ENCODE data around the gene TAF13. TPM values are rescaled to one million over a fixed set of nuclear protein-coding genes. Genes with fewer than 3 reads are reported as not detected.
A peak's percentile ranks its signal among the peaks of the same experiment; 100 is the strongest.

Gene TAF13, protein sequence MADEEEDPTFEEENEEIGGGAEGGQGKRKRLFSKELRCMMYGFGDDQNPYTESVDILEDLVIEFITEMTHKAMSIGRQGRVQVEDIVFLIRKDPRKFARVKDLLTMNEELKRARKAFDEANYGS
- 61.0 and 84.7 TPM in 2 replicates for total RNA-seq

DNA sequence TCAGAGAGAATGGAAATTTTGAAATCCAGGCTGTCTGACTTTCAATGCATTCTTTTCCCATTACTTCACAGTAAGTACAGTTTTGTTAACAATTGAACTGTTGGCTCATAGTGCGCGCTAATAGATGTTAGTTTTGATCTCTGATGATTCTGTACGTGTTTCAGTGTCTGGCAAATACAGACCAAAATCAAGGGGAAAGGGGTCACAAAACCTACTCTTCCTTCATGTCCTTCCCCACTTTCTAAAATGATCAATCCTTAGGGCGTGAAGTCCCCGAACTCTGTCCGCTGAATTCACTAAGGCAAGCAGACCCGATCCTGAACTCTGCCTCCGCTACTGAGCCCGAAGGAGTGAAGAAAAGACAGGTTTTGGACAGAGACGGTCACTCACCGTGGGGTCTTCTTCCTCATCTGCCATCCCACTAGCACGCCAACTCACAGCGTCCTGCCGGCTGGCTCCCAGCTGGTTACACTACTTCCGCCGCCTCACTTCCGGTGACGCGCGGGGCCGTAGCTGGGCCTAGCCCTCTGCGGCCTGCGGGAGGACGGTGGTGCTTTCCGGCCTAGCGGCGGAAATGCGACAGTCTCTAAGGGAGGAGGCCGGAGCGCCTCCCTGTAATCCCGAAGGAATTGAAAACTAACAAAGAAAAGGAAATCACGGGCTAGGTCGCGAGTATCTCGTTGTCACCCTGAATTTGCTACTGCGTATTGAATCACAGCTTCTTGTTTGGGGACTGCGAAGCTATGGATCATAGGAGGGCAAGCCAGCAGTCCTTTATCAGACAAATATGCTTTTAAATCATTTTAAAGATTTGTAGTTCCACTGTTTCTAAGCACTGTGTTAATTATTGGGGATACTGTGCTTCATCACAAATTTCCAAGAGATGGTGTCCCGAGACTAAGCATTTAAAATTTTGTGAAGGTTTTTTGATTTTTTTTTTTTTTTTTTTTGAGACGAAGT, at the start of gene TAF13:
TSS of gene TAF13 (minus strand) at position 473 of the 960 bp plus-strand sequence. CDS start at position 417, 56 bp downstream.
- TF ChIP-seq, protein P1, sequence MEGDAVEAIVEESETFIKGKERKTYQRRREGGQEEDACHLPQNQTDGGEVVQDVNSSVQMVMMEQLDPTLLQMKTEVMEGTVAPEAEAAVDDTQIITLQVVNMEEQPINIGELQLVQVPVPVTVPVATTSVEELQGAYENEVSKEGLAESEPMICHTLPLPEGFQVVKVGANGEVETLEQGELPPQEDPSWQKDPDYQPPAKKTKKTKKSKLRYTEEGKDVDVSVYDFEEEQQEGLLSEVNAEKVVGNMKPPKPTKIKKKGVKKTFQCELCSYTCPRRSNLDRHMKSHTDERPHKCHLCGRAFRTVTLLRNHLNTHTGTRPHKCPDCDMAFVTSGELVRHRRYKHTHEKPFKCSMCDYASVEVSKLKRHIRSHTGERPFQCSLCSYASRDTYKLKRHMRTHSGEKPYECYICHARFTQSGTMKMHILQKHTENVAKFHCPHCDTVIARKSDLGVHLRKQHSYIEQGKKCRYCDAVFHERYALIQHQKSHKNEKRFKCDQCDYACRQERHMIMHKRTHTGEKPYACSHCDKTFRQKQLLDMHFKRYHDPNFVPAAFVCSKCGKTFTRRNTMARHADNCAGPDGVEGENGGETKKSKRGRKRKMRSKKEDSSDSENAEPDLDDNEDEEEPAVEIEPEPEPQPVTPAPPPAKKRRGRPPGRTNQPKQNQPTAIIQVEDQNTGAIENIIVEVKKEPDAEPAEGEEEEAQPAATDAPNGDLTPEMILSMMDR (IDR thresholded peaks at IDR 0.05; ENCODE audit: extremely low read depth, low read depth, low read length), result no peak
- Histone ChIP-seq H2AFZ (ENCODE audit: low read length) (peak within 1 kb of the TSS; percentile 85), H3K36me3 (ENCODE audit: insufficient read depth, low read length) (peaks cover 11% of the 10 kb centered on the region), H4K20me1 (ENCODE audit: insufficient read depth, low read length) (peaks cover 7% of the 10 kb centered on the region), H3K27me3 (ENCODE audit: insufficient read depth, low read length) (no peaks in the 10 kb centered on the region), H3K27ac (ENCODE audit: low read depth, low read length) (peak within 1 kb of the TSS; percentile 95), H3K79me2 (ENCODE audit: insufficient read depth, low read length) (peaks cover 40% of the 10 kb centered on the region), H3K4me1 (ENCODE audit: insufficient read depth, low read length) (peaks cover 8% of the 10 kb centered on the region), H3K9me3 (ENCODE audit: low read depth, low read length) (no peaks in the 10 kb centered on the region), H3K4me2 (ENCODE audit: insufficient read depth, low read length) (peak within 1 kb of the TSS; percentile 84), H3K4me3 (ENCODE audit: insufficient read depth, low read length) (peak within 1 kb of the TSS; percentile 82)
- DNase-seq (ENCODE audit: insufficient read length, low spot score, missing footprints), result peak; percentile 97

DNA sequence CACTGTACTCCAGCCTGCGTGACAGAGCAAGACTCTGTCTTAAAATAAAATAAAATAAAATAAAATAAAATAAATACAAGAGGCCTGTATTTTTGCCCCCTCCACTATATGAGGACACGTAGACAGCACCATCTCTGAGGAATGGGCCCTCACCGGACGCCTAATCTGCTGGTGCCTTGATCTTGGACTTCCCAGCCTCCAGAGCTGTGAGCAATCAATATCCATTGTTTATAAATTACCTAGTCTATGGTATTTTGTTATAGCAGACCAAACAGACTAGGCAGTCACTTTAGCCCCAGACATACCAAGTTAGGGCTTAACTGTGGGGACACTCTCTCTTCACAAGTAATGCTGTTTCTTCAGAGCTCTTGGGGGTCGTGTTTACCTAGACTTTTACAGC, 44.6 kb upstream of the TAF13 start:
- Histone ChIP-seq H3K79me2 (ENCODE audit: insufficient read depth, low read length) (no peaks in the 10 kb centered on the region), H3K4me2 (ENCODE audit: insufficient read depth, low read length) (no peak overlapping the region)

DNA sequence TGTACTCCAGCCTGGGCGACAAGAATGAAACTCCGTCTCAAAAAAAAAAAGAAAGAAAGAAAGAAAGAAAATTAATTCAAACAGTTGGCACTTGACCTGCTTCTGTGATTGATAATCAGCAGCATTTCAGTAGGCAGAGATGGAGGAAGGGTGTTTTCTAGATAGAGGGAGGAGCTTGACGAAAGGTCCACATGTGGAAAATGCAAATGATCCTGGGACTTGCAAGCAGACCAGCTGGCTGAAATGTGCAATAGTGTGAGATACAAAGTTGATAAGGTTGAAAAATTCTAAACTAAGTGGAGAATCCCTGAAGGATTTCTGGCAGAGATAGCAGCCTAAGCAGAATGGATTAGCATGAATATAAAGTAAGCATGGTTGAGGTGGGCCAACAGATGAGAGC, 42.3 kb upstream of the TAF13 start:
- TF ChIP-seq, protein P1 (IDR thresholded peaks at IDR 0.05; ENCODE audit: extremely low read depth, low read depth, low read length), result no peak
- Histone ChIP-seq H3K4me3 (ENCODE audit: insufficient read depth, low read length) (no peak overlapping the region), H3K79me2 (ENCODE audit: insufficient read depth, low read length) (no peaks in the 10 kb centered on the region), H3K4me1 (ENCODE audit: insufficient read depth, low read length) (peaks cover 3% of the 10 kb centered on the region), H2AFZ (ENCODE audit: low read length) (no peak overlapping the region), H3K9me3 (ENCODE audit: low read depth, low read length) (no peaks in the 10 kb centered on the region), H3K27ac (ENCODE audit: low read depth, low read length) (no peak overlapping the region), H3K4me2 (ENCODE audit: insufficient read depth, low read length) (no peak overlapping the region), H3K27me3 (ENCODE audit: insufficient read depth, low read length) (peaks cover 33% of the 10 kb centered on the region), H3K36me3 (ENCODE audit: insufficient read depth, low read length) (no peaks in the 10 kb centered on the region), H4K20me1 (ENCODE audit: insufficient read depth, low read length) (no peaks in the 10 kb centered on the region)
- DNase-seq (ENCODE audit: insufficient read length, low spot score, missing footprints), result no peak

More for the DNA sequence above, 44.6 kb upstream of the TAF13 start:
- Histone ChIP-seq H3K4me3 (ENCODE audit: insufficient read depth, low read length) (no peak overlapping the region), H3K9me3 (ENCODE audit: low read depth, low read length) (no peaks in the 10 kb centered on the region), H3K4me1 (ENCODE audit: insufficient read depth, low read length) (no peaks in the 10 kb centered on the region), H2AFZ (ENCODE audit: low read length) (no peak overlapping the region), H3K27me3 (ENCODE audit: insufficient read depth, low read length) (peaks cover 10% of the 10 kb centered on the region), H4K20me1 (ENCODE audit: insufficient read depth, low read length) (no peaks in the 10 kb centered on the region), H3K27ac (ENCODE audit: low read depth, low read length) (no peak overlapping the region), H3K36me3 (ENCODE audit: insufficient read depth, low read length) (no peaks in the 10 kb centered on the region)
- DNase-seq (ENCODE audit: insufficient read length, low spot score, missing footprints), result no peak
- TF ChIP-seq, protein P1 (IDR thresholded peaks at IDR 0.05; ENCODE audit: extremely low read depth, low read depth, low read length), result no peak

DNA sequence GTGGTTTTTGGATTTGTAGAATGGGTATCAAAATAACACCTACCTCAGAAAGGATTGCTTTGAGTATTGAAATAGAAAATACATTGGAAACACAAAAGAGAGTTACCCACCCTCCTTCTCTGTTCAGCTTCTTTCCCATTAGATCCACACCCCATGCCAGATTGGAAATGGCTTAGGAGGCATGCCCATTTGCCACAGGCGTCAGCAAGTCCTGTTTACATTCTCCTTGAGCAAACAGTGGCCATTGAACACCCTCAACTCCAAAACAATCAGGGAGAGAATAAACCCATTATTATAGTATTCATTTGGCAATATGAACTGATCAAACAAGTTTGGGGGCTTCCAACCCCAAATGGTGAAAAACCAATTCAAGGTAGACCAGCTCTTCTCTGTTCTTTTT, 40.5 kb upstream of the TAF13 start:
- Histone ChIP-seq H3K79me2 (ENCODE audit: insufficient read depth, low read length) (no peaks in the 10 kb centered on the region), H3K27ac (ENCODE audit: low read depth, low read length) (no peak overlapping the region), H3K27me3 (ENCODE audit: insufficient read depth, low read length) (peaks cover 38% of the 10 kb centered on the region), H2AFZ (ENCODE audit: low read length) (no peak overlapping the region), H3K4me3 (ENCODE audit: insufficient read depth, low read length) (no peak overlapping the region), H3K4me1 (ENCODE audit: insufficient read depth, low read length) (peaks cover 10% of the 10 kb centered on the region), H4K20me1 (ENCODE audit: insufficient read depth, low read length) (no peaks in the 10 kb centered on the region), H3K4me2 (ENCODE audit: insufficient read depth, low read length) (no peak overlapping the region), H3K36me3 (ENCODE audit: insufficient read depth, low read length) (no peaks in the 10 kb centered on the region), H3K9me3 (ENCODE audit: low read depth, low read length) (no peaks in the 10 kb centered on the region)
- TF ChIP-seq, protein P1 (IDR thresholded peaks at IDR 0.05; ENCODE audit: extremely low read depth, low read depth, low read length), result no peak
- DNase-seq (ENCODE audit: insufficient read length, low spot score, missing footprints), result no peak

Measured in osteoblast (primary cell).